ENCODE results near the gene KRTAP4-16. TPM values are rescaled to one million over a fixed set of nuclear protein-coding genes. Genes with fewer than 3 reads are reported as not detected.

Gene KRTAP4-16
- total RNA-seq, 3 donors from 2014 or later: not detected

- no peak for TF ChIP-seq CTCF (IDR thresholded peaks at IDR 0.05)
- ATAC-seq: no peak
- Histone ChIP-seq H3K36me3 (ENCODE audit: low read depth) (no peaks in the 10 kb centered on the region), H3K4me3 (no peak overlapping the region), H3K4me1 (ENCODE audit: low read depth) (no peaks in the 10 kb centered on the region), H3K9me3 (no peaks in the 10 kb centered on the region)
- intact Hi-C loops (cut with DNase I, micrococcal nuclease): no loop called here
- no peak for DNase-seq
Observed at GRCh38 chr17:41052566-41052965, 49.4 kb downstream of the KRTAP4-16 start.

Other genes with a start within 250 kb of the KRTAP4-16 start
- gene KRT12, start 235.0 kb downstream of the KRTAP4-16 start, total RNA-seq: 1 to 10 TPM in 2 of 3 donors, under 1 TPM in 1; 0.80 to 6.0 (median 2.5) TPM
- 1,000 to 10,000 TPM in 2 of 3 donors, 100 to 1,000 TPM in 1; 553 to 1,810 (median 1,312) TPM for gene KRT20, start 217.0 kb downstream of the KRTAP4-16 start, total RNA-seq
- gene KRT23, start 164.6 kb downstream of the KRTAP4-16 start, total RNA-seq: under 1 TPM in 1 of 3 donors, not detected in 2; 0.53 TPM
- gene KRT39, start 135.3 kb downstream of the KRTAP4-16 start, total RNA-seq: under 1 TPM in 1 of 3 donors, not detected in 2; 0.52 TPM
- gene KRT40, start 117.9 kb downstream of the KRTAP4-16 start, total RNA-seq: under 1 TPM in 1 of 3 donors, not detected in 2; 0.22 TPM
- not detected for gene KRTAP3-3, start 108.0 kb downstream of the KRTAP4-16 start, total RNA-seq
- gene KRTAP3-2, start 102.3 kb downstream of the KRTAP4-16 start, total RNA-seq: not detected
- gene KRTAP3-1, start 93.1 kb downstream of the KRTAP4-16 start, total RNA-seq: not detected
- gene KRTAP1-5, start 75.0 kb downstream of the KRTAP4-16 start, total RNA-seq: not detected
- not detected for gene KRTAP1-4, start 72.0 kb downstream of the KRTAP4-16 start, total RNA-seq
- gene KRTAP1-3, start 67.3 kb downstream of the KRTAP4-16 start, total RNA-seq: not detected
- gene KRTAP1-1, start 60.8 kb downstream of the KRTAP4-16 start, total RNA-seq: not detected
- not detected for gene KRTAP2-1, start 54.9 kb downstream of the KRTAP4-16 start, total RNA-seq
- not detected for gene KRTAP2-2, start 47.0 kb downstream of the KRTAP4-16 start, total RNA-seq
- gene KRTAP2-3, start 42.1 kb downstream of the KRTAP4-16 start, total RNA-seq: not detected
- not detected for gene KRTAP2-4, start 36.3 kb downstream of the KRTAP4-16 start, total RNA-seq
- gene KRTAP4-7, start 18.1 kb downstream of the KRTAP4-16 start, total RNA-seq: not detected
- not detected for gene KRTAP4-8, start 4.1 kb downstream of the KRTAP4-16 start, total RNA-seq
- not detected for gene KRTAP4-9, start 3.2 kb upstream of the KRTAP4-16 start, total RNA-seq
- gene KRTAP4-11, start 16.2 kb upstream of the KRTAP4-16 start, total RNA-seq: not detected
- gene KRTAP4-12, start 22.0 kb upstream of the KRTAP4-16 start, total RNA-seq: not detected
- gene KRTAP4-6, start 38.3 kb upstream of the KRTAP4-16 start, total RNA-seq: not detected
- gene KRTAP4-5, start 47.6 kb upstream of the KRTAP4-16 start, total RNA-seq: not detected
- not detected for gene KRTAP4-4, start 58.5 kb upstream of the KRTAP4-16 start, total RNA-seq
- not detected for gene KRTAP4-3, start 66.0 kb upstream of the KRTAP4-16 start, total RNA-seq
- not detected for gene KRTAP4-2, start 76.0 kb upstream of the KRTAP4-16 start, total RNA-seq
- gene KRTAP4-1, start 82.7 kb upstream of the KRTAP4-16 start, total RNA-seq: under 1 TPM in 1 of 3 donors, not detected in 2; 0.84 TPM
- gene KRTAP9-1, start 87.7 kb upstream of the KRTAP4-16 start, total RNA-seq: not detected
- gene KRTAP9-2, start 124.4 kb upstream of the KRTAP4-16 start, total RNA-seq: not detected
- gene KRTAP9-3, start 130.2 kb upstream of the KRTAP4-16 start, total RNA-seq: not detected
- not detected for gene KRTAP9-8, start 135.8 kb upstream of the KRTAP4-16 start, total RNA-seq
- gene KRTAP9-4, start 147.5 kb upstream of the KRTAP4-16 start, total RNA-seq: not detected
- not detected for gene KRTAP9-9, start 153.2 kb upstream of the KRTAP4-16 start, total RNA-seq
- not detected for gene KRTAP9-6, start 163.2 kb upstream of the KRTAP4-16 start, total RNA-seq
- not detected for gene KRTAP9-7, start 173.5 kb upstream of the KRTAP4-16 start, total RNA-seq
- not detected for gene KRTAP29-1, start 200.6 kb upstream of the KRTAP4-16 start, total RNA-seq
- not detected for gene KRTAP16-1, start 207.1 kb upstream of the KRTAP4-16 start, total RNA-seq
- not detected for gene KRTAP17-1, start 213.5 kb upstream of the KRTAP4-16 start, total RNA-seq
- not detected for gene KRT33A, start 248.6 kb upstream of the KRTAP4-16 start, total RNA-seq

All from mucosa of descending colon (tissue), 3 donors.